Osteoblast (primary cell): ENCODE data around the gene CPA5. TPM values are rescaled to one million over a fixed set of nuclear protein-coding genes. Genes with fewer than 3 reads are reported as not detected.
A peak's percentile ranks its signal among the peaks of the same experiment; 100 is the strongest.

Source experiments
- DNase-seq: peaks from one replicate; pipeline ENCODE4 v3.0.0; 2011; ENCODE audit warnings: low spot score, mixed read lengths; ENCODE audit not compliant: insufficient read length; ENCODE audit errors: missing footprints
- H2AFZ ChIP-seq: 2 replicates; pipeline ENCODE4 v1.6.0; 2011; ENCODE audit warnings: mild to moderate bottlenecking, low read length
- H3K27ac ChIP-seq: 2 replicates; pipeline ENCODE4 v1.5.1; 2011; ENCODE audit warnings: mild to moderate bottlenecking, low read depth, low read length, moderate library complexity
- H3K27me3 ChIP-seq: 2 replicates; pipeline ENCODE4 v1.6.0; 2012; ENCODE audit warnings: mild to moderate bottlenecking, control low read depth, inconsistent platforms, low read length, moderate library complexity; ENCODE audit not compliant: insufficient read depth
- H3K36me3 ChIP-seq: 2 replicates; pipeline ENCODE4 v1.5.1; 2011; ENCODE audit warnings: mild to moderate bottlenecking, low read length, control low read depth, moderate library complexity; ENCODE audit not compliant: insufficient read depth
- H3K4me1 ChIP-seq: 2 replicates; pipeline ENCODE4 v1.5.1; 2011; ENCODE audit warnings: mild to moderate bottlenecking, low read length, control low read depth, moderate library complexity; ENCODE audit not compliant: insufficient read depth
- H3K4me2 ChIP-seq: 2 replicates; pipeline ENCODE4 v1.6.0; 2011; ENCODE audit warnings: mild to moderate bottlenecking, low read length; ENCODE audit not compliant: insufficient read depth
- H3K4me3 ChIP-seq: fragments of 200-600 bp; sonication (generic); 3 replicates; pipeline ENCODE4 v1.5.1; 2012; ENCODE audit warnings: mild to moderate bottlenecking, low read length, inconsistent platforms; ENCODE audit not compliant: insufficient read depth
- H3K79me2 ChIP-seq: 2 replicates; pipeline ENCODE4 v1.6.0; 2012; ENCODE audit warnings: mild to moderate bottlenecking, low read length, control low read depth, inconsistent platforms; ENCODE audit not compliant: insufficient read depth
- H3K9me3 ChIP-seq: 2 replicates; pipeline ENCODE4 v1.5.1; 2011; ENCODE audit warnings: low read depth, low read length, control low read depth
- H4K20me1 ChIP-seq: 2 replicates; pipeline ENCODE4 v1.6.0; 2012; ENCODE audit warnings: mild to moderate bottlenecking, low read length, control low read depth; ENCODE audit not compliant: insufficient read depth
- CTCF ChIP-seq: IDR thresholded peaks from 2 replicates; pipeline ENCODE4 v1.5.1; 2011; ENCODE audit warnings: mild to moderate bottlenecking, low read depth, low read length, moderate library complexity; ENCODE audit errors: extremely low read depth
- total RNA-seq: library from RNA; depleted of rRNA; stranded (reverse); fragments of >200 nt; gene quantifications from 2 replicates; pipeline ENCODE4 v1.2.3, GENCODE V29; 2012

Gene CPA5
- total RNA-seq, 1 donor: not detected

GRCh38 chr7:130346177-130346905, 1.7 kb downstream of the CPA5 start:
- Histone ChIP-seq H3K36me3 (no peaks in the 10 kb centered on the region), H2AFZ (no peak overlapping the region), H3K4me3 (no peak overlapping the region), H3K27ac (no peak overlapping the region), H3K4me2 (no peak overlapping the region), H3K27me3 (no peaks in the 10 kb centered on the region), H4K20me1 (no peaks in the 10 kb centered on the region), H3K9me3 (no peaks in the 10 kb centered on the region), H3K79me2 (no peaks in the 10 kb centered on the region), H3K4me1 (no peaks in the 10 kb centered on the region)
- no peak for TF ChIP-seq CTCF
- DNase-seq: no peak

GRCh38 chr7:130346941-130347340, 2.3 kb downstream of the CPA5 start:
- no peaks in the 10 kb centered on the region for H3K36me3 ChIP-seq
- no peaks in the 10 kb centered on the region for H3K9me3 ChIP-seq
- no peaks in the 10 kb centered on the region for H4K20me1 ChIP-seq
- no peak overlapping the region for H3K27ac ChIP-seq
- TF ChIP-seq CTCF: no peak
- H2AFZ ChIP-seq: no peak overlapping the region
- H3K4me3 ChIP-seq: no peak overlapping the region
- no peak for DNase-seq
- H3K27me3 ChIP-seq: no peaks in the 10 kb centered on the region
- no peaks in the 10 kb centered on the region for H3K79me2 ChIP-seq
- H3K4me2 ChIP-seq: no peak overlapping the region
- H3K4me1 ChIP-seq: no peaks in the 10 kb centered on the region

GRCh38 chr7:130349911-130350782, 5.5 kb downstream of the CPA5 start:
- Histone ChIP-seq H3K4me2 (no peak overlapping the region), H3K4me3 (no peak overlapping the region), H3K79me2 (no peaks in the 10 kb centered on the region), H3K9me3 (no peaks in the 10 kb centered on the region), H3K27ac (no peak overlapping the region), H2AFZ (peak overlapping the region; percentile 38), H4K20me1 (no peaks in the 10 kb centered on the region), H3K27me3 (no peaks in the 10 kb centered on the region), H3K4me1 (peaks cover 11% of the 10 kb centered on the region), H3K36me3 (no peaks in the 10 kb centered on the region)
- DNase-seq: peak; percentile 25
- TF ChIP-seq CTCF: no peak
